HUDEP-2 (cell line): Measurements from ENCODE around the gene BGLAP.

ENCODE experiments used
- DNase-seq, 76 experiments: peaks; one replicate each; lab custom pipeline; 2025; ENCODE audit not compliant: unreplicated experiment in 76 of 76; lab: John Stamatoyannopoulos, UW

The BGLAP gene

GRCh38 chr1:156226116-156226538 lies 15.9 kb upstream of the BGLAP start:
- no peak for DNase-seq

GRCh38 chr1:156226782-156227181 lies 15.2 kb upstream of the BGLAP start:
- no peak for DNase-seq

GRCh38 chr1:156228501-156228900 lies 13.5 kb upstream of the BGLAP start:
- DNase-seq: no peak

DNA sequence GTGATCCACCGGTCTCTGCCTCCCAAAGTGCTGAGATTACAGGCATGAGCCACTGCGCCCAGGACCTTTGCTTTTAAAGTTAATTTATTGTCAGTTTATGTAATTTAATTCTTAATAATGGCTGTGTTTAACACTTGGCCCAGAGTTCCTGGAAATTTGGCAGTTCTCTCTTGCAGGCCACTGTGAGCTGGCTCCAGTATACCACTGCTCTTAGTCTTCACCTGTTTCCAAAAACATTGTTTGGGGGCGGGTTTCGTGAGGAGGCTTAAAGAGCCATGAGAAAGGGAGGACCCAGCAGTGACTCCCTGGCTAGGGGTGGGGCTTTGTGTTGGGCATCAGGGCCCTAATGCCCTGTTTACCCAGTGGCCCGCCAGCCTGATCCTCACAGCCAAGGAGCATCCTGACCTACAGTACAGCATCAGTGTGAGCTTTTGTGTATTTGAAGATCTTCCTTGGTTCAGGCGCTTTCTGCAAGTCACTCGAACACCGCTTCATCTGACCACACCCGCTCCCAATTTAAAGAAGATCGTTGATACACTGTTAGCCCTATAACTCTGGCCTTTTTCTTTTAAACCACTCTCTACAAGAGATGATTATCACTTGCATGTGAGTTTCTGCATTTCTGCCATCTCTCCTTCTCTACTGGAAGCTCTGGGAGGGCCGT lies 12.0 kb upstream of the BGLAP start:
- peak in 5 of 76 experiments; percentile 14 to 28 (median 23) for DNase-seq

GRCh38 chr1:156230473-156230837 lies 11.5 kb upstream of the BGLAP start:
- DNase-seq: no peak

DNA sequence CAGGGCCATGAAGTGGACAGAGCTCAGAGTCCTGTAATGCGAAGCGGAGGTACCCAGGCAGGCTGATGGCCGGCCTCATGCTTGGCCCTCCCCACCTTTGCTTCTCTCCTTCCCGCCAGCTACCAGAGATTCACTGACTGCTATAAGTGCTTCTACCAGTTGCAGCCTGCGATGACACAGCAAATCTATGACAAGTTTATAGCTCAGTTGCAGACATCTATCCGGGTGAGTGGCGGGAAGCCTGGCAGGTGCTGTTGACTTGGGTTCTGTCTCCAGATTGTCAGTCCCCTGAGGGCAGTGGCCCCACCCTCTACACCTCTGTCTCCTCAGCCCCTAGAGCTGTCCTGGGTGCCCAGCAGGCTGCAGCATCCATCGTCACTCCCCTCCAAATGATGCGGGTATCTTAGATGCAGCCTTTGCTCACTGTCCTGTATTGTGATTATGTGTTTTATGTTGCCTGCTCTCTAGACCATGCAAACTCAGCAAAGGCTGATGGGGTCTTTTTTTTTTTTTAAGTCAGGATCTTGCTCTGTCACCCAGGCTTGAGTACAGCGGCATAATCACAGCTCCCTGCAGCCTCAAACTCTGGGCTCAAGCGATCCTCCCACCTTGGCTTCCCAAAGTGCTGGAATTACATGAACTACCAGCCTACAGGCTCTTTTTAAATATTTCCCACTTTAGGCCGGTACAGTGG lies 9.6 kb upstream of the BGLAP start:
- DNase-seq: no peak

GRCh38 chr1:156233426-156234127 lies 8.4 kb upstream of the BGLAP start:
- no peak for DNase-seq

DNA sequence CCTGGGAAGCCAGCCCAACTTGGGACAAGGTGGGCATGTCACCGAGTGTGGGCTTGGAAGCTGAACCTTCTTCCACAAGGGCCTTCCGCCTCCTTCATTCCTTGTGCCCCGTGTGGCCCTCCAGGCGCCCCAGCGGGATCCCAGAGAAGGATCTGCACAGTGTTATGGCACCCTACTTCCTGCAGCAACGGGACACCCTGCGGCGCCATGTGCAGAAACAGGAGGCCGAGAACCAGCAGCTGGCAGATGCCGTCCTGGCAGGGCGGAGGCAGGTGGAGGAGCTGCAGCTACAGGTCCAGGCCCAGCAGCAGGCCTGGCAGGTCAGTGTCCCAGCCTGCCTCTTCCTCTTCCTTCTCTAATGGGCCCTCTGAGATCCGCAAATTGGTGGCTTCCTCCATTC lies 5.8 kb upstream of the BGLAP start:
- no peak for DNase-seq

DNA sequence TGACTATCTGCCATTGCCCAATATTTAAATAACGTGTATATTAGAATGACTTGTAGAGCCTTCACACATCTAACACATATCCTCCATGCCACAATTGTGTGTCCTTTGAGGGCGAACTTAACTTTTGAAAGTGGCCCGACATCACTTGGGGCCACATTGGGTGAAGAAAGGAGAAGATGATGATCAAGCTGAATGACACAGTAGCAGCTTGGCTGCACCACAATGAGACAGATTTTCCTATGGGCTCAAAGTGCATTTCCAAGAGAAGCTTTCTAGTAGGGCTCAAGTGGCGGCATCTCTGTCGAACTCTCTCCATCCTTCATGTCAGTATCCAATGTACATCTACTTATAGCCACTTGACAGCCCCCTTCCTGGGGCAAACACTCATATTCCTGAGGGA lies 3.7 kb upstream of the BGLAP start:
- no peak for DNase-seq

GRCh38 chr1:156241311-156241811 lies 623 bp upstream of the BGLAP start:
- DNase-seq: no peak

DNA sequence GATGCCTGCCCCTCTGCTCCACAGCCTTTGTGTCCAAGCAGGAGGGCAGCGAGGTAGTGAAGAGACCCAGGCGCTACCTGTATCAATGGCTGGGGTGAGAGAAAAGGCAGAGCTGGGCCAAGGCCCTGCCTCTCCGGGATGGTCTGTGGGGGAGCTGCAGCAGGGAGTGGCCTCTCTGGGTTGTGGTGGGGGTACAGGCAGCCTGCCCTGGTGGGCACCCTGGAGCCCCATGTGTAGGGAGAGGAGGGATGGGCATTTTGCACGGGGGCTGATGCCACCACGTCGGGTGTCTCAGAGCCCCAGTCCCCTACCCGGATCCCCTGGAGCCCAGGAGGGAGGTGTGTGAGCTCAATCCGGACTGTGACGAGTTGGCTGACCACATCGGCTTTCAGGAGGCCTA lies 754 bp downstream of the BGLAP start:
- DNase-seq: no peak

- no peak for DNase-seq
Observed at GRCh38 chr1:156244126-156244525, 2.1 kb downstream of the BGLAP start.

GRCh38 chr1:156244712-156245111 lies 2.7 kb downstream of the BGLAP start:
- no peak for DNase-seq

DNA sequence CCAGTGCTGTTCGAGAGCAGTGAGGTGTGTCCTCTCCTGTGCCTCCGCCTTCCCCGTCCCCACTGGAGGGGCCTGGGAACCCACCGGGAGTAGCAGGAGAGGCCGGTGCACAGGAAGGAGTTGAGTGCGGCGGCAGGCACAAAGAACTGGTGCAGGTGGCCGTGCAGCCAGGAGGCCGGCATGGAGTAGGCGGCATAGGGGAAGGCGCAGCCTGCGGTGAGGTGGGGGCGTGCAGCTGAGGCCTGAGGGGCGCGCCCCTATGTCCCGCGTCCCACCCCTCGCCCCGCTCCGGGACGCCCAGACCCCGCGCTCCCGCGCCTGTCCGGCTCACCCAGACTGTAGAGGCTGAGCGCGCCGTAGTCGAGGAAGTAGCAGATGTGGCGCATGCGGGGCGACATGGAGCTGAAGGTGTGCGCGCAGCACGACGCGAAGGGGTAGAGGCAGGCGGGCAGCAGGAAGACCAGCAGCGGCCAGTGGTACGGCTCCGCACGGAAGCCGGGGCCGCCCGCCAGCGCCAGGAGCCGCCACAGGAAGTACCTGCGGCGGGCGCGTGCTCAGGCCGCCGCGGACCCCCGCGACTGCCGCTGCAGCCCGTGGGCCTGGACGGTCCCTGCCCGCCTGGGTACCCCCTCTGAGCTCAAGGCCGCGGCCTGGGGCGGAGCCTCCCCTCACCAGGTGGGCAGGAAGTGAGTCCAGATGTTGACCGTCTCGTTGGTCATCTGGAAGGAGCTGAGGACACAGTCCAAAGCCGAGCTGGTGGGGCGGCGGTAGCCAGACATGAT lies 3.7 kb downstream of the BGLAP start:
- DNase-seq: no peak

GRCh38 chr1:156246241-156246780 lies 4.3 kb downstream of the BGLAP start:
- DNase-seq: no peak

- peak in 7 of 76 experiments; percentile 8 to 34 (median 15) for DNase-seq
Observed at GRCh38 chr1:156246781-156247459, 4.9 kb downstream of the BGLAP start.

DNA sequence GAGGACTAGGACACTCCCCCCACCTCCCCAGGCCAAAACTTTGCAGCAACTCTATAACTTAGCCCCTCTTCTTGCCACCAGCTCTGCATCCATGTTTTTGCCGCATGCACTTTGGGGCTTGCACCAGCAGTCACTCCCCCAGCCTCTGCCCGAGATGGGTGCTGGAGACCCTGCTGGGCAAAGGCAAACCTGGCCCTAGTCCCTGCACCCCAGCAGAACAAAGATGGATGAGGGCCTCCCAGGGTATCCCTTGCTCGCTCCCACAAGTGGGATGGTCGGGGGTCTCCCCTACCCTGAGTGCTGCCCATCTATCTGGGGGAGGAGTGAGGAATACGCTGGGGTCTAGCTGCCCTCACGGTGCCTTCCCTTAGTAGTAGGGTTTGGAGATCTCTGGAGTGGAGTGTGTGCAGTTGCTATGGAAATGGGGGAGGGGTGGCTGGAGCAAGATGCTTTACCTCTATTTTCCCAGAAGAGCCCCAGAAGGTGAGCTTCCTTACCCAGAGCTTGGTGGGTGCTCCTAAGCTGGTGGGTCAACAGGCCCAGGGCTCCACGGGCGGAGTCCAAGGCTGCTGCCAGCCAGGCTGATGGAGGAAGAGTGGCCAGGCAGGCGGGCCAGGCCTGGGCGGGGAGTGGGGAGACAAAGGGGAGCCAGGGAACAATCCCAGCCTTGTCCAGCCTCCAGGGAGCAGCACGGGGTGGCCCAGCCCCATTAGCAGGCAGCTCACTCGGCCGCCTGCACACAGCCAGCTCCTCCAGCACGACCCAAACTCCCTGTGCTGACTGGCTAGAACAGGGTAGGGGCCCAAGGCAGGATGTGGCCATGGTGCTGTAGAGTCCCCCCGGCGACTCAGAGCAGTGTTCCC lies 5.7 kb downstream of the BGLAP start, which contains the start of gene PAQR6:
PAQR6 (minus strand) TSS at position 597 of the 863 bp plus-strand sequence. CDS start 1,325 bp downstream, outside the sequence.
- DNase-seq: peak in 1 of 76 experiments; percentile 9

DNA sequence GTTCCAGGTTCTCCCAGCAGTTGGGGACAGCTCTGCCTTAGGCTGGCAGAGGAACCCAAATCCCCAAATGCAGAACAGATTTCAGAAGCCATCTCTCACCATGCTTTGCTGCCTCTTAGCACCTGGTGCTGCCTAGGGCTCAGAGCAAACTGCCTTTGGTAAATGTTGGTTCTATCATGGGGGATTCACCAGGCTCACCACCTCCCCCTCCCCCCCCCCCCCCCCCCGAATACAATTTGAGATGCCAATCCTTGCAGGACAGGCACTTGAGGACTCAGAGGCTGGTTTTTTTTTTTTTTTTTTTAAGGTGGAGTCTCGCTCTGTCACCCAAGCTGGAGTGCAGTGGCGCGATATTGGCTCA lies 6.3 kb downstream of the BGLAP start:
- no peak for DNase-seq

- DNase-seq: no peak
Observed at GRCh38 chr1:156249593-156249992, 7.6 kb downstream of the BGLAP start.
